Mammary epithelial cell (primary cell): ENCODE measurements around the gene INPP5F.

Experiments used
- EZH2 ChIP-seq: IDR thresholded peaks from 2 replicates; pipeline ENCODE4 v1.6.1; 2012; ENCODE audit warnings: low read length, inconsistent platforms, borderline replicate concordance
- TF ChIP-seq, protein P1 (sequence below), 2 donors: IDR thresholded peaks in 1 of 2; conservative IDR thresholded peaks in 1 of 2; 2 replicates each; pipeline ENCODE4 v1.5.1; 2011 to 2012; ENCODE audit warnings: inconsistent platforms in 2 of 2, low read length in 2 of 2, mild to moderate bottlenecking in 2 of 2, control low read depth in 1 of 2, low read depth in 1 of 2; ENCODE audit not compliant: insufficient read depth in 1 of 2; ENCODE audit errors: extremely low read depth in 1 of 2

DNA sequence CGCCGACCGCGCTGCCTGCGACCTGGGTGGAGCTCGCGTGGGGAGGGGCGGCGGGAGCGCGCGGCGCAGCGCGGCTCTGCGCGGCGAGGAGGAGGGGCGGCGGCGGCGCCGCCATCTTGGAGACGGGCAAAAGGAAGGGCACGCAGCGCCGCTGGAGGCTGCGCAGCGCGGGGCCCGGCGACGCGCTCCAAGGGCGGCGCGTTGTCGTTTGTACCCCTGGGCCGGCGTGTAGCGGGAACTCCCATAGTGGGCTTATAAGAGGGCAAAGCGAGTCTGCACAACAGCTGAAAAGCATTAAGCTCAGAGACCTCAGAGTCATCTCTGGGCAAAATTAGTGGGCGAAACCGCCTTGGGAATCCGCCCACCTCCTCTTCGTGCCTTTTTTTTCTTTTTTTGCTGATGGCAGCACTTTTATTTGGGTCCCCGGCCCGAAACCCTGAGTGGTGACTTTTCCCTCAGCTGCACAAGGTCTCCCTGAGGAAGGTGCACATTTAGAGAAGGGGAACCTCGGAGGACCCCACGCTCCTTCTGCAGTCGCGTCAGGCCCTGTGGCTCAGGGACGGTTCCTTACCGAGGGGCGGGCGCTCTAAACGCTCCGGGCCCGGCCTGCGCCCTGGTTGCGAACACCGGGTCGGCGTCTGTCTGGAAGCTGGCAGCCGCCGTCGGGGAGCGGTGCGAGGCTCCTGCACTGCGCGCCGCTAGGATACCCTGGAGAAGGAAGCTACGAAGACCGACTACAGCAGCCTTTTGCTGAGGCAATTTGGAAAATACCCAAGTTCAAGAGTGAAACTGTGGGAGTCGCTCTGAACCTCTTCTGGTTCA is 147.2 kb downstream of the INPP5F start:
- TF ChIP-seq, protein P1, sequence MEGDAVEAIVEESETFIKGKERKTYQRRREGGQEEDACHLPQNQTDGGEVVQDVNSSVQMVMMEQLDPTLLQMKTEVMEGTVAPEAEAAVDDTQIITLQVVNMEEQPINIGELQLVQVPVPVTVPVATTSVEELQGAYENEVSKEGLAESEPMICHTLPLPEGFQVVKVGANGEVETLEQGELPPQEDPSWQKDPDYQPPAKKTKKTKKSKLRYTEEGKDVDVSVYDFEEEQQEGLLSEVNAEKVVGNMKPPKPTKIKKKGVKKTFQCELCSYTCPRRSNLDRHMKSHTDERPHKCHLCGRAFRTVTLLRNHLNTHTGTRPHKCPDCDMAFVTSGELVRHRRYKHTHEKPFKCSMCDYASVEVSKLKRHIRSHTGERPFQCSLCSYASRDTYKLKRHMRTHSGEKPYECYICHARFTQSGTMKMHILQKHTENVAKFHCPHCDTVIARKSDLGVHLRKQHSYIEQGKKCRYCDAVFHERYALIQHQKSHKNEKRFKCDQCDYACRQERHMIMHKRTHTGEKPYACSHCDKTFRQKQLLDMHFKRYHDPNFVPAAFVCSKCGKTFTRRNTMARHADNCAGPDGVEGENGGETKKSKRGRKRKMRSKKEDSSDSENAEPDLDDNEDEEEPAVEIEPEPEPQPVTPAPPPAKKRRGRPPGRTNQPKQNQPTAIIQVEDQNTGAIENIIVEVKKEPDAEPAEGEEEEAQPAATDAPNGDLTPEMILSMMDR (conservative IDR thresholded peaks at IDR 0.05 in 1 of 2, IDR thresholded peaks at IDR 0.05 in 1 of 2; ENCODE audit: extremely low read depth in 1 of 2, insufficient read depth in 1 of 2, low read depth in 1 of 2, low read length in 2 of 2) = no peak
- TF ChIP-seq EZH2 = no peak
